ENCODE measurements around the gene STK32A. TPM values are rescaled to one million over a fixed set of nuclear protein-coding genes. Genes with fewer than 3 reads are reported as not detected.

Gene STK32A
- total RNA-seq, 1 experiment from 2014 or later, result not detected

DNA sequence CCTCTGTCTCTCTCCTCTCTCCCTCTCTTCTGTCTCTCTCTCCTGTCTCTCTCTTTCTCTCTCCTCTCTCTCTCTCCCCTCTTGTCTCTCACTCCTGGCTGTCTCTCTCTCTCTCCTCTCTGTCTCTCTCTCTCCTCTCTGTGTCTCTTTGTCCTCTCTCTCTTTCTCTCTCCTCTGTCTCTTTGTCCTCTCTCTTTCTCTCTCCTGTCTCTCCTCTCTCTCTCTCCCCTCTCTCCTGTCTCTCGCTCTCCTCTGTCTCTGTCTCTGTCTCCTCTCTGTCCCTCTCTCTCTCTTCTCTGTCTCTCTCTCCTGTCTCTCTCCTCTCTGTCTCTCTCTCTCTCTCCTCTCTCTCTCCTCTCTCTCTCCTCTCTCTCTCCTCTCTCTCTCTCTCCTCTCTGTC lies 25.0 kb downstream of the STK32A start:
- in situ Hi-C loops (cut with HindIII; ENCODE audit: low pct_unique_long_range_greater_than_20kb, low sequenced_read_pairs), result no loop called here
- no peak for ATAC-seq
- CTCF ChIA-PET, result no interaction called here

DNA sequence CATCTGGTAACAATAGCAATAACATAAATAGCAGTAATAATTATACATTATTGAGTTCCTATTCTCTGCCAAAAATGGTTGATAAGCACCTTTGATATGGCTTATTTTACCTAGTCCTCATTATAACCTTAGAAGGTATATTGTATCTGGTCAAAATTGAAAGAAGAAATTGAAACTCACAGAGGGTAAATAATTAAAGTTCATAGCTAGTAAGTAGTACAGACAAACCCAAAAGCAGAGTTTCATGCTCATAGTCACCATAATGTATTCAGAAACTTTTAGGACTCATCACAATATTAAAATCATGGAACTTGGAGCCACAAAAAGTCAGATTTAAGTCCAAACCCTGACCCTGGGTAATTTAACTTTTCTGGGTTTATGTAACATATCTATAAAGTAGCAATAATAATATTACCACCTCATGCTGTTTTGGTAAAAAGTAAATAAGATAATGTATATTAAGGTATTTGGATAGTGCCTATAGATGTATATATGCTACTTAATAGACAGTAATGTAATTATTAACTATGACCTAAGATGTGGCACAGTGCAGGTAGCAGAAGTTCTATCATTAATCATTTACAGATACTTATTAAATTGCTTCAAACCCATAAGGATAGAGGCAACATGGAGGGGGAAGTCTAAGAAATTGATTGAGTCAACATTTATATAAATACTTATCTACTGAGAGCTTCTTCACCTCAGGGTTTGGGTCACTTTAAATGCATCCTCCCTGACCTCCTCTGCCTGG lies 32.4 kb downstream of the STK32A start:
- DNase-seq (ENCODE audit: low read depth, low spot score) (no peak), ATAC-seq (no peak)
- Histone ChIP-seq H3K4me1 (ENCODE audit: control insufficient read depth, insufficient read depth, low read length) (no peaks in the 10 kb centered on the region), H3K27me3 (ENCODE audit: control insufficient read depth, insufficient read depth, low read length) (peaks cover 5% of the 10 kb centered on the region), H3K4me3 (ENCODE audit: low read depth in 2 of 2, low read length in 2 of 2) (no peak overlapping the region), H3K27ac (ENCODE audit: low read length) (no peak overlapping the region), H3K9me3 (ENCODE audit: control insufficient read depth, insufficient read depth, low read depth, low read length) (no peaks in the 10 kb centered on the region), H3K36me3 (ENCODE audit: control insufficient read depth, insufficient read depth, low read length) (no peaks in the 10 kb centered on the region)
- intact Hi-C loops (cut with micrococcal nuclease; ENCODE audit: unreplicated experiment), result no loop called here
- TF ChIP-seq TCF7L2 (IDR thresholded peaks at IDR 0.05; ENCODE audit: low read depth, low read length) (no peak), POLR2AphosphoS5 (IDR thresholded peaks at IDR 0.05; ENCODE audit: low read depth, low read length) (no peak), SIN3A (IDR thresholded peaks at IDR 0.05; ENCODE audit: borderline replicate concordance, insufficient read depth, low read depth, low read length) (no peak)
- TF ChIP-seq, protein P1, sequence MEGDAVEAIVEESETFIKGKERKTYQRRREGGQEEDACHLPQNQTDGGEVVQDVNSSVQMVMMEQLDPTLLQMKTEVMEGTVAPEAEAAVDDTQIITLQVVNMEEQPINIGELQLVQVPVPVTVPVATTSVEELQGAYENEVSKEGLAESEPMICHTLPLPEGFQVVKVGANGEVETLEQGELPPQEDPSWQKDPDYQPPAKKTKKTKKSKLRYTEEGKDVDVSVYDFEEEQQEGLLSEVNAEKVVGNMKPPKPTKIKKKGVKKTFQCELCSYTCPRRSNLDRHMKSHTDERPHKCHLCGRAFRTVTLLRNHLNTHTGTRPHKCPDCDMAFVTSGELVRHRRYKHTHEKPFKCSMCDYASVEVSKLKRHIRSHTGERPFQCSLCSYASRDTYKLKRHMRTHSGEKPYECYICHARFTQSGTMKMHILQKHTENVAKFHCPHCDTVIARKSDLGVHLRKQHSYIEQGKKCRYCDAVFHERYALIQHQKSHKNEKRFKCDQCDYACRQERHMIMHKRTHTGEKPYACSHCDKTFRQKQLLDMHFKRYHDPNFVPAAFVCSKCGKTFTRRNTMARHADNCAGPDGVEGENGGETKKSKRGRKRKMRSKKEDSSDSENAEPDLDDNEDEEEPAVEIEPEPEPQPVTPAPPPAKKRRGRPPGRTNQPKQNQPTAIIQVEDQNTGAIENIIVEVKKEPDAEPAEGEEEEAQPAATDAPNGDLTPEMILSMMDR (IDR thresholded peaks at IDR 0.05), result no peak
- TF ChIP-seq, protein P2, sequence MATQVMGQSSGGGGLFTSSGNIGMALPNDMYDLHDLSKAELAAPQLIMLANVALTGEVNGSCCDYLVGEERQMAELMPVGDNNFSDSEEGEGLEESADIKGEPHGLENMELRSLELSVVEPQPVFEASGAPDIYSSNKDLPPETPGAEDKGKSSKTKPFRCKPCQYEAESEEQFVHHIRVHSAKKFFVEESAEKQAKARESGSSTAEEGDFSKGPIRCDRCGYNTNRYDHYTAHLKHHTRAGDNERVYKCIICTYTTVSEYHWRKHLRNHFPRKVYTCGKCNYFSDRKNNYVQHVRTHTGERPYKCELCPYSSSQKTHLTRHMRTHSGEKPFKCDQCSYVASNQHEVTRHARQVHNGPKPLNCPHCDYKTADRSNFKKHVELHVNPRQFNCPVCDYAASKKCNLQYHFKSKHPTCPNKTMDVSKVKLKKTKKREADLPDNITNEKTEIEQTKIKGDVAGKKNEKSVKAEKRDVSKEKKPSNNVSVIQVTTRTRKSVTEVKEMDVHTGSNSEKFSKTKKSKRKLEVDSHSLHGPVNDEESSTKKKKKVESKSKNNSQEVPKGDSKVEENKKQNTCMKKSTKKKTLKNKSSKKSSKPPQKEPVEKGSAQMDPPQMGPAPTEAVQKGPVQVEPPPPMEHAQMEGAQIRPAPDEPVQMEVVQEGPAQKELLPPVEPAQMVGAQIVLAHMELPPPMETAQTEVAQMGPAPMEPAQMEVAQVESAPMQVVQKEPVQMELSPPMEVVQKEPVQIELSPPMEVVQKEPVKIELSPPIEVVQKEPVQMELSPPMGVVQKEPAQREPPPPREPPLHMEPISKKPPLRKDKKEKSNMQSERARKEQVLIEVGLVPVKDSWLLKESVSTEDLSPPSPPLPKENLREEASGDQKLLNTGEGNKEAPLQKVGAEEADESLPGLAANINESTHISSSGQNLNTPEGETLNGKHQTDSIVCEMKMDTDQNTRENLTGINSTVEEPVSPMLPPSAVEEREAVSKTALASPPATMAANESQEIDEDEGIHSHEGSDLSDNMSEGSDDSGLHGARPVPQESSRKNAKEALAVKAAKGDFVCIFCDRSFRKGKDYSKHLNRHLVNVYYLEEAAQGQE (IDR thresholded peaks at IDR 0.05; ENCODE audit: insufficient read depth in 1 of 2, low read depth in 2 of 2, low read length in 1 of 2), result no peak
- ChIA-PET POLR2A (no interaction called here), CTCF (no interaction called here)
- no TSS peak for BruUV-seq (replicated peaks)
- in situ Hi-C loops (cut with HindIII; ENCODE audit: low pct_unique_long_range_greater_than_20kb, low sequenced_read_pairs), result no loop called here

More for the DNA sequence above, 25.0 kb downstream of the STK32A start:
- intact Hi-C loops (cut with micrococcal nuclease; ENCODE audit: unreplicated experiment), result no loop called here
- Histone ChIP-seq H3K4me1 (ENCODE audit: control insufficient read depth, insufficient read depth, low read length) (no peaks in the 10 kb centered on the region), H3K27ac (ENCODE audit: low read length) (no peak overlapping the region), H3K36me3 (ENCODE audit: control insufficient read depth, insufficient read depth, low read length) (no peaks in the 10 kb centered on the region), H3K9me3 (ENCODE audit: control insufficient read depth, insufficient read depth, low read depth, low read length) (no peaks in the 10 kb centered on the region), H3K4me3 (ENCODE audit: low read depth in 2 of 2, low read length in 2 of 2) (no peak overlapping the region), H3K27me3 (ENCODE audit: control insufficient read depth, insufficient read depth, low read length) (peaks cover 3% of the 10 kb centered on the region)
- no peak for DNase-seq (ENCODE audit: low read depth, low spot score)
- BruUV-seq (replicated peaks), result no TSS peak
- no peak for TF ChIP-seq SIN3A (IDR thresholded peaks at IDR 0.05; ENCODE audit: borderline replicate concordance, insufficient read depth, low read depth, low read length)
- POLR2A ChIA-PET, result interaction anchor here (0.6 kb wide), 1 partner anchor 244 kb away, joined by 10 read pairs; no protein-coding TSS in a partner anchor

DNA sequence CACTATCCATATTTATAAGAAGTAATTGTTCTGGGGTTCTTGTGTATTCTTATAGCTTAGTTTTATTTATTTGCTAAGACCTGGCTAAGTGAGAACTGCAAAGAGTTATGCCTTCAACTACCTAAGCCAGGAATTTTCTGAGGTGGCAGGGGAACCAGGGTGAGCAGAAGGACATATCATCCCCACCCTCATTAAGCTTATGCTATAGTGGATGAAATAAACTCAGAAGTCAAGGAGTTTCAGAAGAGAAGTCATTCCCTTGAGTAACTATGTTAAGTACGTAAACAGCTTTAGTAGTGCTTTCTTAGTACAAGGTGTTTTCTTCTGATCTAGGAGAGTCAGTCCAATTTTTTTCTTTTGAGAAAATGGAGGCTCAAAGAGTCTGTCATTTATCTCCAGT lies 41.7 kb downstream of the STK32A start:
- ChIA-PET CTCF (no interaction called here), POLR2A (no interaction called here)
- Histone ChIP-seq H3K27ac (ENCODE audit: low read length) (no peak overlapping the region), H3K36me3 (ENCODE audit: control insufficient read depth, insufficient read depth, low read length) (no peaks in the 10 kb centered on the region), H3K9me3 (ENCODE audit: control insufficient read depth, insufficient read depth, low read depth, low read length) (no peaks in the 10 kb centered on the region), H3K4me3 (ENCODE audit: low read depth in 2 of 2, low read length in 2 of 2) (no peak overlapping the region), H3K27me3 (ENCODE audit: control insufficient read depth, insufficient read depth, low read length) (no peaks in the 10 kb centered on the region), H3K4me1 (ENCODE audit: control insufficient read depth, insufficient read depth, low read length) (no peaks in the 10 kb centered on the region)
- in situ Hi-C loops (cut with HindIII; ENCODE audit: low pct_unique_long_range_greater_than_20kb, low sequenced_read_pairs), result no loop called here
- TF ChIP-seq TCF7L2 (IDR thresholded peaks at IDR 0.05; ENCODE audit: low read depth, low read length), result no peak
- TF ChIP-seq SIN3A (IDR thresholded peaks at IDR 0.05; ENCODE audit: borderline replicate concordance, insufficient read depth, low read depth, low read length), result no peak
- TF ChIP-seq POLR2AphosphoS5 (IDR thresholded peaks at IDR 0.05; ENCODE audit: low read depth, low read length), result no peak
- TF ChIP-seq, protein P1 (IDR thresholded peaks at IDR 0.05), result no peak
- TF ChIP-seq, protein P2 (IDR thresholded peaks at IDR 0.05; ENCODE audit: insufficient read depth in 1 of 2, low read depth in 2 of 2, low read length in 1 of 2), result no peak
- no TSS peak for BruUV-seq (replicated peaks)
- intact Hi-C loops (cut with micrococcal nuclease; ENCODE audit: unreplicated experiment), result no loop called here
- no peak for ATAC-seq
- DNase-seq (ENCODE audit: low read depth, low spot score), result no peak
